Measurements from ENCODE around the gene GPC1. TPM values are rescaled to one million over a fixed set of nuclear protein-coding genes. Genes with fewer than 3 reads are reported as not detected.

Gene GPC1
- total RNA-seq, 4 donors from 2014 or later: 4.4 to 18.2 (median 7.1) TPM

DNA sequence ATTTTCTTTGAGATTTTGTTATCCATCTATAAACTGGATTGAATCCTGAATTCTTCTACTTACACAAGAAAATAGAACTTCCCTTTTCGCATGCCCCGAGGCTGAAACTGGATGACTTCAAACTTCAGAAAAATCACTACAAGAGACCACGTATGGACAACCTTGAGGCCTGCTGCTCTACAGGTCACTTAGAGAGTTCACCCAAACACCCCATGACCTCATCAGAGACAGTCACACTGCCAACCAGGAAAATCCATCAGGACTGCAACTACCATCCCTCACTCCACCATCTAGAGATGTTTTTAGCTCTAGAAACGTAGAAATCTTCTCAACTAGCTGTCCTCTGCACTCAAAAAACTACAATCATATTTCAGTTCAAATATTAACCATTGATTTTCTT, 18.6 kb upstream of the GPC1 start:
- Histone ChIP-seq H3K4me1 (no peaks in the 10 kb centered on the region), H3K27me3 (no peaks in the 10 kb centered on the region), H3K4me3 (no peak overlapping the region), H3K27ac (no peak overlapping the region), H3K9me3 (peaks cover 0 to 14% (median 1%) of the 10 kb centered on the region in 4 donors), H3K36me3 (no peaks in the 10 kb centered on the region)
- TF ChIP-seq CTCF (IDR thresholded peaks at IDR 0.05) (no peak), POLR2A (IDR thresholded peaks at IDR 0.05) (no peak)
- no peak for DNase-seq

GRCh38 chr2:240418311-240418710, 17.2 kb upstream of the GPC1 start:
- no peak for TF ChIP-seq POLR2A (IDR thresholded peaks at IDR 0.05)
- no peaks in the 10 kb centered on the region for H3K4me1 ChIP-seq
- H3K4me3 ChIP-seq: no peak overlapping the region
- H3K36me3 ChIP-seq: no peaks in the 10 kb centered on the region
- H3K27me3 ChIP-seq: no peaks in the 10 kb centered on the region
- H3K9me3 ChIP-seq: peaks cover 0 to 14% (median 3%) of the 10 kb centered on the region in 4 donors
- DNase-seq: peak in 1 of 3 donors; percentile 24
- no peak overlapping the region for H3K27ac ChIP-seq

- TF ChIP-seq CTCF (IDR thresholded peaks at IDR 0.05) (no peak), POLR2A (IDR thresholded peaks at IDR 0.05) (no peak)
Observed at GRCh38 chr2:240419271-240419670, 16.2 kb upstream of the GPC1 start.

DNA sequence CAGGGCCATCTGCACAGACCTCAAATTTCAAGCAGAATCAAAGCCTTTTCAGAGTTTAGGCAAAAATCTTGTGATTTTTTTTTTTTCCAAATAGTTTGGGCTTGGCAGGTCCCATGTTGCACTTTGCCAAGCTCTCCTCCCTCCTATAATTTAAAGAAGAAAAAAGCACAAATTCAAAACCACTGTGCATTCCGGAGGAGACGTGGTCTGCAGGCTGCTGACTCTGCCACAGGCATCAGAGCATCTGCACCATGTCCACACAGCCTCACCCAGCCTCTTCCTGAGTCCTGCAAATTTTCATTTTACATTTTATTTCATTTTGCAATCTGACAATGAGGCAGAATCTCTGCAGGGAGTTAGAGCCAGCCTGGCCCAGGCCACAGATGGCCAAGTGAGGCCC, 15.7 kb upstream of the GPC1 start:
- no peak overlapping the region for H3K27ac ChIP-seq
- no peaks in the 10 kb centered on the region for H3K4me1 ChIP-seq
- H3K4me3 ChIP-seq: no peak overlapping the region
- H3K36me3 ChIP-seq: no peaks in the 10 kb centered on the region
- H3K9me3 ChIP-seq: peaks cover 0 to 14% (median 3%) of the 10 kb centered on the region in 4 donors
- no peak for TF ChIP-seq POLR2A (IDR thresholded peaks at IDR 0.05)
- no peak for TF ChIP-seq CTCF (IDR thresholded peaks at IDR 0.05)
- no peak for DNase-seq
- H3K27me3 ChIP-seq: no peaks in the 10 kb centered on the region

More at GRCh38 chr2:240419271-240419670, 16.2 kb upstream of the GPC1 start:
- H3K27me3 ChIP-seq: no peaks in the 10 kb centered on the region
- no peaks in the 10 kb centered on the region for H3K36me3 ChIP-seq
- H3K4me1 ChIP-seq: no peaks in the 10 kb centered on the region
- H3K4me3 ChIP-seq: no peak overlapping the region
- no peak overlapping the region for H3K27ac ChIP-seq
- DNase-seq: peak in 1 of 3 donors; percentile 32
- H3K9me3 ChIP-seq: peaks cover 0 to 14% (median 3%) of the 10 kb centered on the region in 4 donors

- Histone ChIP-seq H3K4me3 (no peak overlapping the region), H3K27ac (no peak overlapping the region), H3K36me3 (no peaks in the 10 kb centered on the region), H3K4me1 (no peaks in the 10 kb centered on the region), H3K27me3 (no peaks in the 10 kb centered on the region), H3K9me3 (peaks cover 0 to 14% (median 3%) of the 10 kb centered on the region in 4 donors)
- TF ChIP-seq CTCF (IDR thresholded peaks at IDR 0.05) (no peak), POLR2A (IDR thresholded peaks at IDR 0.05) (no peak)
- peak in 2 of 3 donors; percentile 23 to 24 for DNase-seq
Observed at GRCh38 chr2:240420206-240421104, 15.0 kb upstream of the GPC1 start.

GRCh38 chr2:240421381-240421780, 14.1 kb upstream of the GPC1 start:
- DNase-seq: peak in 1 of 3 donors; percentile 30
- no peaks in the 10 kb centered on the region for H3K36me3 ChIP-seq
- H3K27ac ChIP-seq: no peak overlapping the region
- no peak for TF ChIP-seq CTCF (IDR thresholded peaks at IDR 0.05)
- no peak for TF ChIP-seq POLR2A (IDR thresholded peaks at IDR 0.05)
- no peaks in the 10 kb centered on the region for H3K4me1 ChIP-seq
- peaks cover 0 to 14% (median 3%) of the 10 kb centered on the region in 4 donors for H3K9me3 ChIP-seq
- H3K27me3 ChIP-seq: no peaks in the 10 kb centered on the region
- H3K4me3 ChIP-seq: no peak overlapping the region

All from Peyer's patch (tissue), 4 donors.